GM19193 (cell line): ENCODE data around the gene GALNT13.

Experiments used
- POLR2A ChIP-seq: IDR thresholded peaks from 4 replicates; pipeline ENCODE4 v1.6.1; 2011; ENCODE audit not compliant: insufficient read depth, insufficient read length; ENCODE audit errors: extremely low read depth

Gene GALNT13

DNA sequence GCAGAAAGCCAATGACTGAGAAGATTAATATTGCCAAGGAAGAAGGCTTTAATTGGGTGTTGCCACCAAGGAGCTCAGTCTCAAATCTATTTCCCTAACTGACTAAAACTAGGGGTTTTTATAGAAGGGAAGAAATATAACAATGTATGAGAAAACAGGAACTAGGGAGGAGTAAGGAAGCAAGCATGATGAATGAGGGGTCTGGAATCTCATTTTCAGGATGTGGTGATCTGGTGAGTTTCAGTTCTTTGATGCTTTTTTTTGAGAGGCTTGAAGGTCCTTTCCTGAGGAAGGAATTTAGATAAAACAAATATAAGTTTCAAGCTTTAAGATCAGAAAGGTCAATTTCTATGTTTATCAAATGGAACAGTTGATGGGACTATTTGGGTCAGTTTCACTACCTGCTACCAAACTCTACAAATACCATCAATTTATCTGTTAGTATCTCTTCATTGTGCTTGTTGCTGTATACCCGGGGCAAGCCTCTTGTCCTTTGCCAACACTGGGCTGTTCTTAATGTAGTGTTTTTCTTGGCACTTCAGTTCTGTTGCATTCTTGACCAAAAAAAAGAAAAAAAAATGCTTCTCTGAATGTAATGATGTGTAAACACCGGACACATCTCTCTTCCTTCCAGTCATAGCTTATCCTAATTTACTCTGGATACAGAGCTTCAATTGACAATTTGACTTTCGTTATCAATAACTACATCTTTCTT, 357.0 kb downstream of the GALNT13 start:
- no peak for TF ChIP-seq POLR2A

GRCh38 chr2:154229966-154230365, 358.2 kb downstream of the GALNT13 start:
- TF ChIP-seq POLR2A: no peak

DNA sequence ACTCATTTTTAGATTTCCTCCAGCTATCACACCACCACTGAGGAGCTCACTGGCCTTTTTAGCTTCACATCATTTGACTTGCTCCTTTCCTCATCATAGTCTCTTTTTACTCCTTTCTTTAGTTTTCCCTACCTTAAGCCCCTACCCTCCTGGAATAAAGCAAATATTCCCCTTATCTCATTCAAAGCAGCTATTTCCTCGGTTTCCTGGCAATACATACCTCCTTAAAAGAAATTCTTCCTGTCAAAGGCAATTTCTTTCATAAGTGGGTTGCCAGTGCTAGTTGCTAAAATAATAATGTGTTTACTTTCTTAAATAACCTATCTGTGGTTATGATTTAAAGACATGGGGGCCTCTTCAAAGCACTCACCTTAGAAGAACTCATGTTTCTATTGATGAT, 359.3 kb downstream of the GALNT13 start:
- TF ChIP-seq POLR2A: no peak

DNA sequence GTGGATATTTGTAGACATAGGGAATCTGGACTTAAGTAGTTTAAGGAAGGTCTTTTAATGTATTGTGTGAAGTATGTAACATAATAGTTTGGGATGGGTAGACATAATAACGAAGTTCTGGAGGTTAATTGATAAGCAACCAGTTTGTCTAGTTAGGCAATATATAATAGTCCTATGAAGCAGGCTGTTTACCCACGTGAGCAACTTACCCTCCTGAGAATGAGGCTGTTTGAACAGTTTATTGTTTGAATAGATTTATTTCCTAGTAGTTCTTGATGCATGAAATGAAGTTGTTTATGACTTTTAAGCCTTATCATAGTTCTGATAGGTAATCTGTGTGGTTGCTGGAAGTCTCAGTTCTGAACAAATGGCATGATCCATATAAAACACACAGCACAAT, 361.5 kb downstream of the GALNT13 start:
- TF ChIP-seq POLR2A: no peak

GRCh38 chr2:154238252-154238651, 366.5 kb downstream of the GALNT13 start:
- no peak for TF ChIP-seq POLR2A

DNA sequence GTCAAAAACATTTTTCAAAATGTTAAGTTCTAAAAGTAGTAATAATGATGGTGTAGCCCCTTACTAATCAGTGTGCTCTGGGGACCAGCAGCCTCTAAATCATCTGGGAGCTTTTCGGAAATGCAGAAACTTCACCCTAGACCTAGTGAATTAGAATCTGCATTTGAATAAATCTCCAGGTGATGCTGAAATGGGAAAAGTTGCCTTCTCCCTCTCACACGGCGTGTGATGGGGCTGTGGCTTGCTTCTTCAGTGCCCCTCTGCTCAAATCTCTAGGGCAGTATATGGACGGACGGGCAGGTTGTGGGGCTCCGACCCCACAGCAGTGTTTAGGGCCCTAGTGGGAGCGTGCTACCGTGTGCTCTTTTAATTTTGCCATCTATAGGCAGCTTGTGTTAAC, 368.6 kb downstream of the GALNT13 start:
- no peak for TF ChIP-seq POLR2A

- TF ChIP-seq POLR2A: no peak
These were observed 369.2 kb downstream of the GALNT13 start for GRCh38 chr2:154240921-154241379.

GRCh38 chr2:154242687-154243086, 371.0 kb downstream of the GALNT13 start:
- TF ChIP-seq POLR2A: no peak

- TF ChIP-seq POLR2A: no peak
These were observed 372.0 kb downstream of the GALNT13 start for GRCh38 chr2:154243685-154244084.

- TF ChIP-seq POLR2A: no peak
These were observed 373.2 kb downstream of the GALNT13 start for GRCh38 chr2:154244932-154245331.

GRCh38 chr2:154247503-154247902, 375.8 kb downstream of the GALNT13 start:
- TF ChIP-seq POLR2A: no peak

DNA sequence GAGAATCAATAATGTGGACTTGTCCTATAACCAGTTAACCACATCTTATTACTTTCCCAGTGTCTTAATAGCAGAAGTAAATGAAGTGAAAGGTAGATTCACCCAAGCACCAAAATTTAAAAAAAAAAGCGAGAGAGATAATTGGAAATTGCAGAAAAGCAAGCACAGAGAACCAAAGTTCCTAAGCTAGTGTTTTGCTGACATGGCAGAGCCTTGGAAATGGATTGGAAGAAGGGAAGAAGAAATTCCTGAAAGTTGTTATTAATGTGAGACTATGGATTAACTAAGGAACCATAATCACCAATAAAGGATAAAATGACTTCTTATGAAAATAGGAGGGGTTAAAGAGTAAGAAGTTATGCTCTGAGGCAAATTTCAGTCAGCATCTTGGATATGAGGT, 384.4 kb downstream of the GALNT13 start:
- no peak for TF ChIP-seq POLR2A

DNA sequence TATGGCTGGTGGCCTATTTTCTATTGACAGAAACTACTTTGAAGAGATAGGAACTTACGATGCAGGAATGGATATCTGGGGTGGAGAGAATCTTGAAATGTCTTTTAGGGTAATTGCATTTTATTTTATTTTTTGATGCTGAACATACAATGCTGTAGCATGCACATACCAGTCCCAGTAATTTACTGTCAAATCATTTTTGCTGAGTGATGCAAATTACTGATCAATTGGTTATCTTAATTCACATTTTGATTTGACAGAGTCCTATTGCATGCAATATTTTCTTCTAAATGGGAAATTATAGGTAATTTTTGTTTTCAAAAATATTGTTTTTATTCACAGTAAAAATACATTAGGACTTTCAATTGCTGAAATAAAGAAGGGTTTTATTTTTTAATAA, 387.3 kb downstream of the GALNT13 start:
- no peak for TF ChIP-seq POLR2A

- no peak for TF ChIP-seq POLR2A
These were observed 389.8 kb downstream of the GALNT13 start for GRCh38 chr2:154261473-154262027.

DNA sequence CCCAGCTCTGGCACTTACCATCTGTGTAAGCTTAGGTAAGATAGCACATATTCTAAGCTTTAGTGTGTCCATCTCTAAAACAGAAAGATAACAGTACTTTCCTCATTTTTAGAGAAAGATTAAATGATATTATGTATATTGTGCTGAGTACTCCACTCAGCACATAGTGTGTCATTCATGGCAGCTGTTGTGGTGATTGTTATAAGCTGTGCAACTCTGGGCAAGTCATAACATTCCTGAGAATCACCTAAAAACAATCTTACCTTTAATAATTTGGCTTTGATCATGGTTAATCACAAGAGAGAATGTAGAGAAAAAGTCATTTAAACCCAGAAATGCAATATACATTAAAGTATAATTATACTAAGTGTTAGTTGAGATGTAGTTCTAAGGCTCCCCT, 391.5 kb downstream of the GALNT13 start:
- TF ChIP-seq POLR2A: no peak

DNA sequence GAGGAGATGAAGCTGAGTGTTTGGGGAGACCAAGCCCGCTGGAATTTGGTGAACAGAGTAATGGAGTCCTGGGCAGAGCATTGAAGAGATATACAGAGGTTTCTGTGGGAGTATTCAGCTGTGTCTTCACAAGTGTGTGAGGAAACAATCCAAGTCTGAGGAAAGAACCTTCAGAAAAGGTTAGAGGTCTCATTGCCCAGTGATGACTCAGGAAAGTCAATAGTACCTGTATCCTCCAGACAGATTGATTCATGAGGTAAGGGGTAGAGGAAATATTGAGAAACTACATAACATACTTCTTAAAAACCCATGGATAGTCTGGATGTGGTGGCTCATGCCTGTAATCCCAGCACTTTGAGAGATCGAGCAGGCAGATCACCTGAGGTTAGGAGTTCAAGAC, 392.3 kb downstream of the GALNT13 start:
- no peak for TF ChIP-seq POLR2A
